RPMI7951 (cell line): ENCODE results near the gene ATP6V1B1. TPM values are rescaled to one million over a fixed set of nuclear protein-coding genes. Genes with fewer than 3 reads are reported as not detected.
A peak's percentile ranks its signal among the peaks of the same experiment; 100 is the strongest.

Experiments
- DNase-seq: peaks from one replicate; pipeline ENCODE4 v3.0.0-alpha.2; 2012; ENCODE audit warnings: low read depth
- total RNA-seq: library from RNA; depleted of rRNA; stranded (reverse); fragments of >200 nt; shearing (Covaris generic); gene quantifications from 2 replicates; pipeline ENCODE4 v1.2.3, GENCODE V29; 2014

Gene ATP6V1B1
- total RNA-seq, 1 experiment from 2014 or later: 2.8 TPM

DNA sequence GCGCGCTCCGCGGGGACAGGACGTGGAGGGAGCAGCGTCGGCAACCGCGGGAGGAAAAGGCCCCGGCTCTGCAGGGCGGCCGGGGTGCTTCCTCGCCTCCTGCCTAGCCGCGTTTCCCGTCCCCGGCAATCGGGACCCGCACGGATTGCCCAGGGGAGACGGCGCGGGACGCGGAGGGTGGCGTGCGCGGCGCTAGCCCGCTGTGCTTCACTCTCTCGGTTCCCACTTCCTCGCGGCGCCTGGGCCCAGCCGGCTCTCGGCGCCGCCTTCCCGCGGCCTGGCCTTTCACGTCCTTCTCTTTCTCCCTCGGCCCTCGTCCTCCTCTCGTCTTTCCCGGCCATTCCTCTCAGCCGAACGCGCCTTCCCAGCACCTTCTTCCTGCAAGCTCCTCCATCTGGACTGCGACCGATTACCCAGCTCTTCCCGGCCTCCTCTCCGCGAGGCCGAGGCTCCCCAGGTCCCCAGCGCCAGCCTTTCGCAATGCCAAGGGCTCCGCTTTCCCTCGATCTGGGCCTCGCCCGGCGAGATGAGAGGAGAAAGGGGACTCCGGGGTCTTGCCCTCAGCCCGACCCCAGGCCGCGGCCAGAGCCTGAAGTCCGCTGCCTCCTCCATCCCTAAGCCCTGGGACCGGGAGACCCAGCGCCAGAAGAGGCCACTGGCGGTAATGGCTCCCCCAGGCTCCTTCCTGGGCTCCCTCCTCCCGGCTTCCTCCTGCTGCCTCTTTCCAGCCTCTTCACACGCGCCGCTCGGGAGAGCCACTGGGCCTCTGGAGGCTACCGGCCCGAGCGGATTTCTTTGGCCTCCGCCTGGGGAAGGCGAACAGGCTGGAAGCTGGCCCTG is 34.3 kb upstream of the ATP6V1B1 start:
- peak; percentile 52 for DNase-seq

DNA sequence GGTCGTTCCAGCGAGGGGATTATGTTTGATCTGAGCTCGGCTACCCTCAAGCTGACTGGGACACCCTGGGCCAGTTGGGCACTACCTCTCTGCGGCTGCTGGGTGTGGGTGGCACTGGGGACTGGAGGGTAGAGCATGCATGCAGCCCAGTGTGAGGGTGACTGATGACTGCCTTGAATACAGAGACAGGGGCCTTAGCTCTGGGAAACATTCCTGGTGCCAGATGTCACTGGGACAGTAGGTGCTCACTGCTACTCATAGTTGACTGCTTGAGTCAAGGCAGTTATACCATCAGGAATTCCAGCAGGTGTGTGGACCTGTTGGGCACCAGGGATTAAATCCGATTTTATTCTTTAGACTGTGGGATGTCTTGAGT is 33.6 kb upstream of the ATP6V1B1 start:
- DNase-seq: peak; percentile 39

DNA sequence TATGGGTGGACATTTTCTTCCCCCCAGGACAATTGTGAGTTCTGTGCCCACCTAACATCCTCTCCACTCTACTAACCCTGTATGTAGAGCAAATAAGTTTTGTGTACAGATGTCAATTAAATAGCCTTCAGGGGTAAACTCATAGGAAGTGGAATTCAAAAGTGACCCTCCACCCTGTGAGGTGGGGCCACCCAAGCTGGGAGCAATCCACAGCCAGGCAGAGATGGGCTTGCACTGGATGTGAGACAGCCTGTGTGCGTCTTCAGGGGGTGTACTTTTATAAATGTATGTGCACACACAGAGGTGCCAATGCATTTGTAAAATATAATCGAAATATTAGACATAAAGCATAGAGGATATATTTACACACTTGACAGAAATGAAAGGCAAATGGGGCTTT is 33.1 kb upstream of the ATP6V1B1 start:
- DNase-seq: no peak

DNA sequence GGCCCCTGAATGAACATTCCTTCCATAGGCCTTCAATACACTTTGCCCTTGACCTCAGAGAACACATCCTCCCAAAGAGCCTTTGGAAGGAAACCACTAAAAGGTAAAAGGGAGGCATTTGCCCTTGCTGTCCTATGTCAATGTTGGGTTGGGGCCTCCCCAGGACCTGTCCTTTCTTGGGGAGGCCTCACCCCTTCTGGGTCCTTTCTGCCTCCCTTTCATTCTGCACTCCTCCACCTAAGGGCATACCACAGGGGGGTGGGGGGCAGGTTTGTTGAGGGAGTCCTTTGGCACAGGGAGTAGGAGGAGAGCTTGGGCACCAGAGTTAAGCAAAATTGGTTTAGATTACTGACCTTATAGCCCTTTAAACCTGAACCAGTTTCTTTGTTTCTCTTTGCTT is 32.5 kb upstream of the ATP6V1B1 start:
- DNase-seq: no peak

DNA sequence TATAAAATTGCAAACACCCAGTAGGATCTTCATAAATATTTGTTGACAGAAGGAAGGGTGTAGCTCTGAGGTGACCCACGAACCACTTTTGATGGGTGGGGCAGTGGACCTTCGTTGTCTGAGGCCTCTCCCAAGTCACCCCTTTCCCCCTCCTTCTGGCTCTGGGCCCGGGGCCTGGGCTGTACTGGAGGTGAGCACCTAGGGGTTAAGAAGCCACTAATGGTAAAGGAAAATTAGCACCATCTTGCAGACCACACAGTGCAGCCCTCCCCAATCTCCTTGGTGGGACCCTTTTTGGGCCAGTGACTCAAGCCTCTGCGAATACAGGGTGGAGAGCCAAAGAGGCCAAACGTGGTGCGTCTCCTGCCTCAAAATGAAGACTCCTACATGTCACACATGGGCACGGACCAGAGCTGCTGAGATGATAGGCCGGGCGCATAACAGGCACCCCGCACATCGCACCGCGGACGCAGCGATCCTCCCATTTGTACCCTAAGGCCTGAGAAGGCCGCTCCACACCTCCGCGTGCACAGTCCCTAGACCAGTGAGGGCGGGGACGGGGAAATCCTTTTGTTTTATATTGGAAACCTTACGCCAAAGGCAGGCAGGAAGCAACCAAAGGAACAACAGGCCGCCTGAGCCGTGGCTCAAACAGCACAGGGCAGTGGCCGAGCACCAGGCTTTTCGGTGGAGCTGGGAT is 31.9 kb upstream of the ATP6V1B1 start:
- DNase-seq: no peak

DNA sequence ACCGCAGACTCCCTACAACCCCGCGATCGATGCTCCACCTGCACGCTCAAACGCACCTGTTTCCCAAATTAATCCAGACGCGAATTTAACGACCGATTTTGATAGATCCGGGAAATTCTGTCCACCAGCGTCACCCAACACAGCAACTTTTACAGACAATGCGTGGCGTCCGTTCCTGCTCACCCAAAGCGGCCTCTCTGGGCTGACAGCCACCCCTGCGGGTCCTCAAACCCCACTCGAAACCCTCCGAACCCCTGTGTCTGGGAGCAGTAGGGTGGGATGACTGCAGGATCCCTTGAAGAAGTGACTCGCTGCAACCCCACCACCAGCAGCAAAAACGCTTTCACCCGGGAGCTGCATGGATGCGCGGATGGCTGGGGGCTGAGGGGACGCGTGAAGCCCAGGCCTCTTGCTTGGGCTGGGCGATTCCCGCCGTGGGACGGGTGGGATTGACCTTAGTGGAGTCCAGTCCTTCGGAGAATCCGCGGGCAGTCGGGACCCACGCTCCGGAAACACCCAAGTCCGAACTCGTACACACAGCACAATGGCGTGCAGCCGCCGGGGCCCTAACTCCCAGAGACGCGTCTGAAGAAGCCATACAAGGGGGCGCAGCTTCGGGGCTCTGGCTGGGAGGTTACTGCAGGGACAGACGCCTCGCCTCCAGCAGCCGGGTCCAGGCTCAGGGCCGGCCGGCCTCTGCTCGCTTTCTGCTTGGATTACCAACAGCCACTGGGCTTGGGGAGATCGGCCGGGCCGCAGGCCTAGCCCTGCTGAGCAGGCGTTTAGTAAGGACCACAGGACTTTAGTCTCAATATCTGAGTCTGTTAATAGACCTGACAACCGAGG is 31.1 kb upstream of the ATP6V1B1 start:
- DNase-seq: no peak

DNA sequence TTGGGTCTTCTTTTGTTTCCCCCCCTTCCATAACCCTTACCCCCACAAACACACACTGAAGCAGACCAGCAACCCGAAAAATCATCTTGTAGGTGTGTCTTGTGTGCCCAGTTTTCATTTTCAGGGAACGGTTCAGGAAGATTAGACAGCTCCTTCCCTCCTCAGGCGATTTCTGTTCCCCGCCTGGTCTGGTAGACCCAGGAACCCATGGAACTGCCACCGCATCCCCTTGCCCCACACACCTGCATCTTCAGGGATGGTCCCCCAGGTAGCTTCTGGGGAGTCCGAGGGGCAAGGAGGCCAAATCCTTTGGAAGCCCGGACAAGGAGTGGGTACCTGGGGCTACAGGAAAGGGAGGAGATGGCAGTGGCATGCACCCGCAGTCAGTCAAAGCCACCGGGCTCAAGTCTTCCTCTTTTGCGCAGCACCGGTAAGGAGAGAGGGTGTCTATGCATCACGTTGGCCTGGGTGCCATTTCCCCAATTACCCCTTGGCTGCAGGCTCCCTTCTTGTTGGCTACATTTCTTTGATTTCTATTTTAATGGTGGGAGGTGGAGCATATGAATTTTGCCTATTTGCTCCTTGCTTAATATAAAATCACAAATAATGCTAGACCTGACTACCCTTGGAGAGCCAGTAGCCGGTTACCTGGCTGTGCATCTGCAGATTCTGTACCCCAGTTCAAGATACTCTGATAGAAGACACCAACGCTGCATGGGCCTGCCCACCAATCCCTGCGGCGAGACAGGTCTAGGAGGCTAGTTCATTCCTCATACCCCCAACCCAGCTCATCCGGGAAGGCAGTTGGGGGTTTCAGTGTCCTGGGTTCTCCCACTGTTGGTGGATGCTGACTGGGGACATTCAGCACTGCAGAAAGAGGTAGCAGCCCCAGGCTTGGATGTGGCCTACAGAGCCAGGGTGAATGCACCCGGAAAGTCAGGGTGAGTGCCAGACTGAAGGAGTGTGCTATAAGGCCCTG is 30.0 kb upstream of the ATP6V1B1 start:
- no peak for DNase-seq

DNA sequence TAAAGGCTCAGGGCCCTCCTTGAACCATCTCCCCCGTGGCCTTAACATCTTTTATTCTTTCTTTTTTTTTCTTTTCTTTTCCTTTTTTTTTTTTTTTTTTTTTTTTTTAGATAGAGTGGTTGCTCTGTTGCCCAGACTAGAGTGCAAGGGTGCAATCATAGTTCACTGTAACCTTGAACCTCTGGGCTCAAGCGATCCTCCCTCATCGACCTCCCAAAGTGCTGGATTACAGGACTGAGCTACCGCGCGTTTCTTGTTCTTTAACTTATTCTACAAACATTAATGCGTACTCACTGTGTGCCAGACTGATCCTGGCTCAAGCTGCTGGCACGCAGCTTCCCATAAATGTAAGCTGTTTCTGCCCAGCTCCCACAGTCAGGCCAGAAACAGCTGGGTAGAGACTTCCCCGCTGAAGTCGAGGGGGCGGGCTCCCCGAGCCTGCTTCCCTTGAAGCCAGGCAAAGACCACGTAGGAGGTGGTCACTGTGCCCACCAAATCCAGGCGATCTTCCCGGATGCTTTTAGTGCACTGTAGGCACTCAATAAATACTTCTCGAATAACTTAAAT is 29.2 kb upstream of the ATP6V1B1 start:
- DNase-seq: no peak

DNA sequence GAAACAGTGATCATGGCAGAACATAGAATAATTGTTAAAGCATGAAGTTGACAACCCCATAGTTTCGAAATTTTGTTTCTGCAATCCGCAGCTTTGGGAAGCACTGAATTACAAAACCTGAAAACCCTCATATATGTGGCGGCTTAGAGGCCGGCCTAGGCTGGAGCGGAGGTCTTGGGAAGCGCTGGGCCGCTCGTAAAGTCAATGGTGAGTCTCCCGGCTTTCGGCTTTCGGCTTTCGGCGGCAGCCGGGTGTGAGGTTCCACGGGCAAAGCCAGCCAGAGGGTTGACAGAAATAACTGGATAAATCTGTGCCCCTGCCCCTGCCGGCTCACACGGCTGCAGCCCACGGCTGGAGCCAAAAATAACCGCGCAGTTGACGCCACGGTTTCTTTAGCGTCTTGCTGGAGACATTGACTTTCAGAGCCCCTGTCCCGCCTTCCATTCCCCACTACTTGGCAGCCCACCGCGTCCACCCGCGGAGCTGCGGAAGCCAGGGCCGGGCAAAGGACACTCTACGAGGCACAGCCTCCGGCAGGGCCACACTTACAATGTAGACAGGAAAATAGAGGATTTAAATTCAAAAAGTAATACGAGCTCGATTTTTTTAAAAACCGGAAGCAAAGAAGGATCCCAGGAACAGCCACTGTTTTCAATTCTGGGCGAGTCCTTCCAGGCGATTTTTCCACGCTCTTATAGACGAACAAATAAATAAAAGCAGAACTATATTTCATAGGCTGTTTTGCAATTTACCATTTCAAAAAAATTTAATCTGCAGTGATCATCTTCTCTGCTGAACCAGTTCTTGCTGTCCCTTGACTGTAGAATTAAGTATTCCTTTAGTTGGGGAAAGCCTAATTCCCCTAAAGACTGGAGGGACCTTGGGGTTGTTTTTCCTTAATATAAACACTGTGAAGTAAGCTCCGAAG is 28.3 kb upstream of the ATP6V1B1 start:
- peak; percentile 16 for DNase-seq

DNA sequence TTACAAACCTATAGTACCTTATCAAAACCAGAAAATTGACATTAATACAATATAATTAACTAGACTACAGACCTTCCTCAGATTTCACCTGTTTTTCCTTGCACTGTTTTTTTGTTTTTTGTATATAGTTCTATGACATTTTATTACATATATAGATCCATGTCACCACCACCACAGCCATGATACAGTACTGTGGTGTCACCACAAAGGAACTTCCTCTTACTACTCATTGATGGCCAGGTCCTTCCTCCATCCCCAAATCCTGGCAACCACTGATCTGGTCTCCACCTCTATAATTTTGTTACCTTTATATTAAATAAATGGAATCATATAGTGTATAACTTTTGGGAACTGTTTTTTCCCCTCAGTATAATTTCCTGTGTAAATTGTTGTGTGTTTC is 19.4 kb upstream of the ATP6V1B1 start:
- DNase-seq: no peak

DNA sequence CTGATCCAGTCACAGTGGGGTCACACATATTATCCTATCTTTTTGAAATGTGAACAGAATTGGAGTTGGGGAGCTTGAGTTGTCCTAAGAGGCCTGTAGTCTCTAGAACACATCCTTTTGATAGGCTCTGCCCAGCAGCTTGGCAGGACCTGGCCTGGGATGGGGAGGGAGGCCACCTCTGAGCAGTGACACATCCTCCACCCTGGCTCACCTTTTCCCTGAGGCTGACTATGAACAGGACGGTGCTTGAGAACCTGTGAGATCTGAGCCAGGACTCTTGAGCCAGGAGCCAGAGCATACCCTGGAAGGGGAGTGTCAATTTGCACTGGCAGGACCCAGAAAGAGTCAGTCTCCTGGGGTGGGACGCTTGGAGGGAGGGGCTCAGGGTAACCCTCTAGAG is 17.7 kb upstream of the ATP6V1B1 start:
- DNase-seq: no peak

DNA sequence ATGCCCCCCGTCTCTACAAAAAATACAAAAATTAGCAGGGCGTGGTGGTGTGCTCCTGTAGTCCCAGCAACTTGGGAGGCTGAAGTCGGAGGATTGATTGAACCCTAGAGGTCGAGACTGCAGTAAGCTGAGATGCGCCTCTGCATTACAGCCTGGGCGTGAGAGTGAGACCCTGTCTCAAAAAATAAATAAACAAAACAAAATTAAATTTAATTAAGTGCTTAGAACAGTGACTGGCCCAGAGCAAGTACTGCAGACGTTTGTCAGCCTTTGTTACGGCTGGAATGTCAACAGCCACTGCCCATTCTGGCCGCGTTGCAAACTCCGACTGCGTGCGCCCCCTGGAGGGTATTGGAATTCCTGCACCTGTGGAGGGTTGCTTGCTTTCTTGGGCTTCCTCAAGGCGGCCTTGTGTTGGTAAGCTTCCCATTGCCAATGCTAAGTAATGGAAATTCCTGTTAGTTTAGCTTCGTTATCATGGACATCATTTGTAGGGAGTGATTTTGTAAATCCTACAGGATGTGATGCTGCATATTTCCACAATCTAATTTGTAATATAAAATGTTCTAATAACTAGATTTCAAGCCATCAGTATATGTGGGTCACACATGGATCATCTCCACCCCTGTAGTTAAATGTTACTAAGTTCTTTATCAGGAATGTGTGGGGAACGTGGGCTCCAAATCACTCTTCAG is 15.9 kb upstream of the ATP6V1B1 start:
- peak; percentile 74 for DNase-seq

DNA sequence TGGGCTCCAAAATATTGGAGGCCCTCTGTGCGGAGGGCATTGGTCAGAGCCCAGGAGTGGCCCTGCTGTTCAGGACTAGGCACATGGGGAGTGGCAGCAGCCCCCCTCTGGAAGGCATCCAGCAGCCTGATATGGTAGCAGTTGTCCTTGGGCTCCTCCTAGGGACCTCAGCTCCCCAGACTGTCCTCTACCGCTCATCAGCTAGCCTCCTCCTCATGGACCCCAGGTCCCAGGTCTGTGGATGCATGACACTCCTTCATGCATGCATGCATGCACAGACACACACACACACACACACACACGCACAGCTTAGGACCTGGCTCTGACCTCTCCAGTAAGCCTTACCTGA is 15.4 kb upstream of the ATP6V1B1 start:
- DNase-seq: no peak

DNA sequence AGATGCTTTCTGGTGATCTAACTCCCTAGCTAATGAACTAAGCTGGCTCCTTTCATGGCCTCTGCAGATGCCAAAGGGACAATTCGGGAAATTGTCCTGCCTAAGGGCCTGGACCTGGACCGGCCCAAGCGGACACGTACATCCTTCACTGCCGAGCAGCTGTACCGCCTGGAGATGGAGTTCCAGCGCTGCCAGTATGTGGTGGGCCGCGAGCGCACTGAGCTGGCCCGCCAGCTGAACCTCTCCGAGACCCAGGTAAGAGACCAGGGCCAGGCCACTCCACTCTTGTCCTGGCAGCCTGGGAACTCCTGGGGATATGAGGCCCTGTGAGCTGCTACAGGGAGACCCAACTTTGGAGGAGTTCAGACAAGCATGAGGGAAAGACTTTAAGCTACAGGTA is 14.7 kb upstream of the ATP6V1B1 start:
- no peak for DNase-seq

DNA sequence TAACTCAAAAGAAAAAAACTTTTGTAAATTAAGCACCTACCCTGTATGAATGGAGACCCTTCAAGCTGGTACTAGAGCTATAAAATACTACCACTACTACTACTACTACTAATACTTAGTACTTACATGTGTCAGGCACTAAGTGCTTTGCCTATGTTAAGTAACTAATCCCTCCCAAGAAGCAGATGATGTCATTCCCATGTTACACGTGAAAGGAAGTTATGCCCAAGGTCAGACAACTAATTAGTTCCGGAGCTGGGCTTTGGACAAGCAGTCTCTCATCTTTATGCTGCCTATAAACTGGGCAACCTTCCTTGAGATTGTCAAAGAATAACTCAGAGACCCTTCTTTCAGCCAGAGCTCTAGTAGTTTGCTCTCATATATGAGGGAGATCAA is 13.9 kb upstream of the ATP6V1B1 start:
- DNase-seq: peak; percentile 19

DNA sequence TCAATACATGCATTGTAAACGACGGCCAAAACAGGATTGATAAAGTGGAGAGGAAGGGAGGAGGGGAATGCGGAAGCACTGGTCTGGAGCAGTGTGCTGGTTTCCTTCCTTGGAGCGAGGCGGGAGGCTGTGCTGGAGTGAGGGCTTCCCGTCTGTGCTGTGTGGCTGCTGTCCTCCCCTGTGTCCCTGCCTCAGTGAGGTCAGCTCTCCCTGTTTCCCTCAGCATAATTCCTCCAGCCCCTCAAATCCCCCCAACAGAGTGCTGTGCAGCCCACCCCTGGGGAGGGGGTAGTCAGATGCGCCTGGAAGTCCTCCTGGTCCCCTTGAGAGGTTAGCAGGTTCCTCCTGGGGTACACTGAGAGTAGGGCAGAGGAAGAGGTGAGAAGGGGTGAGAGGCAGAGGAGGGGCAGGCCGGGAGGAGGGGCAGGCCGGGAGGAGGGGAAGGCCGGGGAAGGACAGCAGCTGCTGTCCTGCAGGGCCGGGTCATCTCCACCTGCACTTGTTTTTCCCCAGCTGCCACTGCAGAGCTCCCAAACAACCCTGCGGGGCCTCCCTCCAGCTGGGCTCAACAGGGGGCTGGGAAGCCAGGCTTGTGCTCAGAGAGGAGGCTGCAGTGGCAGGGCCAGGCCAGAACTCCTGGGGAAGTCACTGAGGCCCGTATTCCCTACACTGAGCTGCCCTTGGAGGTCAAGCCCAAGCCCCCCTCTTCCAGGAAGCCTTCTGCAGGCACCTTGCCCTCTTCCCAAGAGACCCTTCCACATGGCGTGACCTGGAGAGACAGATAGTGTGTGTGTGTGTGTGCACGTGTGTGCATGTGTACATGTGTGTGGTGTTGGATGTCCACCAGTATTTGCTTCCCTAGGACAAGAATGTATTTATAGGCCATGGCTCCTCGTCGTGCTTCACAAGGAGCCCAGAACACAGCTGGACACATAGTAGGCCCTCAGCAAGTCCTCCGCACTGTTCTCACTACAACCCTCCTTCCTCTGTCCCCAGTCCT is 13.2 kb upstream of the ATP6V1B1 start:
- no peak for DNase-seq

DNA sequence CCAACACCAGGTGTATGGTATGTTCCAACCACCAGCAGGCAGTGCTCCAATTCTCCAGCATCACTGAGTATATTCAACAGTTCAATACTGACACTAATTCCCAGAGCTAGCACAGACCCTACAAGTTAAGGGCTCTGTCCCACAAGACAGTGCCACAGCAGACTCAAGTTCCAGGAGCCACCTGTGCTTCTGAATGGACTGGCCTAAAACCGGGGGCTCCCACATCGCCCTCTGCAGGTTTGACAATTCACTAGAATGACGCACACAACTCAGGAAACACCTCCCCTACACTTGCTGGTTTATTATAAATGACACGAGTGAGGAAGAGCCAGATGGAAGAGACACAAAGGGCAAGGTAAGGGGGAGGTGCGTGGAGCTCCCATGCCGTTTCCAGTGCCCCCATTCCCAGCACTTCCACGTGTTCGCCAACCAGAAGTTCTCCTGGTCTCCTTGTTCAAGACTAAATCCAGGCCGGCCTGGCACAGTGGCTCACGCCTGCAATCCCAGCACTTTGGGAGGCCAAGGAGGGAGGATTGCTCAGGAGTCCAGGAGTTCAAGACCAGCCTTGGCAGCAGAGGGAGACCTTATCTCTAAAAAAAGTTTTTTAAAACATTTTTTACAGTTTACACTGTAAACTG is 12.2 kb upstream of the ATP6V1B1 start:
- no peak for DNase-seq

DNA sequence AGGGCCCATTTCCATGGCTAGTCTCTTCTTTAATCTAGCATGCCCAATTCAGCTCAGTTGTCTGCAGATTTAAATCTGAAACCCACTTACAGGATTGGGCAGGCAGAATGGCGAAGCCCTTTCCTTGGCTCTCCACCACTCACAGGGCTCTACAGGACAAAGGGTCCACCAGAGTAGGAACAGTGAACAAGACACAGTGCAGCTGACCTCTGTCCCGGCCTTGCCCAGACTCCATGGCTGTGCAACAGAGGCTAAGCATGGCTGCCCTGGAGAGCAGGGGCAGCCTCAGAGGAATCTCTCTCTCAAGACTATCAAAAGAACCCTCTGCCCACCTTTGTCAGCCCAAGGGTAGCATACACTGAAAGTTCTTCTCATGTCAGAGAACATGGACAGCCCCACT is 9.7 kb upstream of the ATP6V1B1 start:
- DNase-seq: no peak
